Hematopoietic multipotent progenitor cell treated with erythropoietin and hydrocortisone succinate and interleukin-3 and kit ligand, for 8 days (in vitro differentiated cells): ENCODE results near the gene NFIC.

Experiments used
- DNase-seq: peaks from one replicate; pipeline ENCODE4 v3.0.0-alpha.2; 2015

The NFIC gene

GRCh38 chr19:3359919-3360420 lies 6.4 kb upstream of the NFIC start:
- DNase-seq: no peak

DNA sequence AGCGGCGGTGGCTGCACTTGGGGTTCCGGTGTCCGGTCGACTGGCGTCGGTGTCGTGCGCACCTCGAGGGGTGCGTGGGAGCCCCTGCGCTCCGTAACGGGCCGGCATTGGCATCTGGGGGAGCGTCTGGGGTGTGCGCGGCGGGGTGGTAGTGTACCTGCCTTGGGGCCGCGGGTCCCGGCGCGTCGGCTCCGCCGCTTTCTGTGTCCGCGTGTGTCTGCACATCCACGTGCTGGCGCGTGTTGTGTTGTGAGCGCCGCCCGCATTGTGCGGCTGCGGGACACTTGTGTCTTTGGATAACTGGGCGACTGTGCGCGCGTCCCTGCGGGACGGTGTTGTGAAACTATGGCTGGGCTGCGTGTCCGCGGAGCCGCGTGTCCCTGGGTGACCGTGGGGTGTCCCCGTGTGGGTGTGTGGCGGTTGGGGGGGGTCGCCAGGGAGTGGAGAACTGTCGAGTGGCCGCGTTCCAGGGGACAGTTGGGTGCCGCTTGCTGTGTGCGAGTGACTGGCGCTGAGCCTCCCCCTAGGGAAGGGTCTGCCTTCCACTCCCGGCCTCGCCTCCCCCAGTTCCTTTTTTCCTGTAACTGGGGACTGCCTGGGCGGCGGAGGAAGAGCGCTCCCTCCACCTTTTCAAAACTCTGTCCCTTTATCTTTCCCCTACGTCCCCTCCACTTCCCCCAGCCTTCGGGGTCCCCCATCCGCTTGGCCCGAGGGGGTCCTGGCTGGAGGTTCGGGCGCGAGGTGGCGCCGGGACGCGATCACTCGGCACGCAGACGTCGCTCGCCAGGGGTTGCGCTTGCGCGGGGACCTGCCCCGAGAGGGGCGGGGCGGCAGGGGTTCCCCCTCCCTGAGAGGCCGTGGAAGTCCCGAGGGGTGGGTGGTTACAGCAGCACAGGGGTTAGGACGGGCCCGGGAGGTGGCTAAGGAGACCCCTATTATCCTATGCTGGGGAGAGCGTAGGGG lies 5.7 kb upstream of the NFIC start:
- peak; percentile 58 for DNase-seq

DNA sequence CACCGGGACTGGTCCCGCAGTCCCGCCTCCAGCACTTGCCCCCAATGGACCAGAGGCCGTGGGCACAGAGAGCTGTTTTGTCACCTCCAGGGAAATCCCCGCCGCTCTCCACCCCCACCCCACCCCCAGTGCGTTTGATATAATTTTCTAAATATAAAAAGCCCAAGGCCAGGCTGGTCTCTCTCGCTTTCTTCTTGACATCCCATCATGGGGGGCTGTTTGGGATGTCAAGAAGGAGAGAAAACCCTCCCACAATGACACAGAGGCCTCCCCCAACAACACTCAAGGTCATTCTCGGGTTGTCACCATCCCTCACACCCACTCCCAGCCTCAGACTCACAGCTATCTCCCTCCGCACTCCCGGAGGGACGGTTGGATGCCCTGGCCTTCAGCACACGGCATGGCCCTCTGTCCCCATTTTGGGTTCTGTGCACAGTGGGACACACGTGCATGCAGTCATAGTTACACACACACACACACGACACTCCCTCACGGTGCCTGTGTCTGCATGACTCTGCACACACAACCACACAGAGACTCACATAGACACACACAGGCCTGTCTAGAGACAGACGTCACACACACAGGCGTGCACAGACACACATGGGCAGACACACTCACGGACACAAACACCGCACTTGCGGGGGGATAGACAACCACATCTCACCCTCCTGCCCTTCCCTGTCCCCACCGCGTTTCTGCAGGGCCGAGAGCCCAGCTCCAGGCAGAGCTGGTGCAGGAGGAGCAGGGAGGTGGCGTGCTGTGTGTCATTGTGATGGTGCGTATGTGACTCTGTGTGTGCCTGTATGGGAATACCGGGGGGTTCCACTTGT lies 4.8 kb upstream of the NFIC start:
- DNase-seq: no peak

DNA sequence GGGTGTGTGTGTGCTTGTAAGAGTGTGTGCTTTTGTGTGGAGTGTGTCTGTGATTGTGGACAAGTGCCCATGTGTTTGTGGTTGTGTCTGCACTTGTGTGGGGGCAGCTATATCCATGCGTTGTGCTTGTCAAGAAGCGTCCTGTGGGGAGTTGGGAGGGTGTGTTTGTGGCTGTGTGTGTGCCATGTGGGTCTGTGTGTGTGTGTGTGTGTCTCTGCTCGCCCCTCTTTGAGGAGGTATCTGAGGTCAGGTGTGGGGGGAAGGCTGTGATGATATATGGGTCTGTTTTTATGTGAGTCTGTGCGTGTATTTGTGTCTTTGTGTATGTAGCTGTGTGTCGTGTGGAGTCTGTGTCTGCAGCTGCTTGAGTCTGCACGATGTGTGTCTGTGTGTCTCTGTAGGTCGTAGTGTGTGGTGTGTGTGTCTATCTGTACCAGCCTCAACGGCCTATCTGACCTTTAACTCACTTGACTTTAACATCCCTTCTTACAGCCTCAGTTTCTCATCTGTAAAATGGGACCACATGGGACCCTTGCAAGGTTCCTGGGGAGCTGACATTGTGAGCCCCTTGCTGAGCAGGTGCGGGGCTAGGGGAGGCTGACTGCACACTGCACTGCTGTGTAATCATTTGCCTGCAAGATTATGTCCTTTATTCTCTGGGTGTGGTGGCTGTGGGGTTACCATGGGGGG lies 4.0 kb upstream of the NFIC start:
- no peak for DNase-seq

GRCh38 chr19:3363841-3364500 lies 2.4 kb upstream of the NFIC start:
- DNase-seq: no peak

DNA sequence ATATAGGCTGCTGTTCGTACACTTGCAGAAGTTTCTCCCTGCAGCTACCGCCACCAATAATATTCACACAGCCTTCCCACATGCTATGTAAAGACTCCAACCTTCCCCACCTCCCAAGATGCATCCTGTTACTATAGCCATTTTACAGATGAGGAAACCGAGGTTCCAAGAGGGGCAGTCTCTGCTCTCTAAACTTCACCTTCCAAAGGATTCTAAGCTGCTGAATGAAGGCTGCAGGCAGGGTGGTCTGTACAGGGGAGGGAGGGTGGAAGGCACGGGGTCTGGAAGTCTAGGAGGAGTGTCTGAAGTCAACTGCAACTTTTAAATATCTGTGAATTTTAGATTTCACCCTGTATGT lies 1.9 kb upstream of the NFIC start:
- no peak for DNase-seq

DNA sequence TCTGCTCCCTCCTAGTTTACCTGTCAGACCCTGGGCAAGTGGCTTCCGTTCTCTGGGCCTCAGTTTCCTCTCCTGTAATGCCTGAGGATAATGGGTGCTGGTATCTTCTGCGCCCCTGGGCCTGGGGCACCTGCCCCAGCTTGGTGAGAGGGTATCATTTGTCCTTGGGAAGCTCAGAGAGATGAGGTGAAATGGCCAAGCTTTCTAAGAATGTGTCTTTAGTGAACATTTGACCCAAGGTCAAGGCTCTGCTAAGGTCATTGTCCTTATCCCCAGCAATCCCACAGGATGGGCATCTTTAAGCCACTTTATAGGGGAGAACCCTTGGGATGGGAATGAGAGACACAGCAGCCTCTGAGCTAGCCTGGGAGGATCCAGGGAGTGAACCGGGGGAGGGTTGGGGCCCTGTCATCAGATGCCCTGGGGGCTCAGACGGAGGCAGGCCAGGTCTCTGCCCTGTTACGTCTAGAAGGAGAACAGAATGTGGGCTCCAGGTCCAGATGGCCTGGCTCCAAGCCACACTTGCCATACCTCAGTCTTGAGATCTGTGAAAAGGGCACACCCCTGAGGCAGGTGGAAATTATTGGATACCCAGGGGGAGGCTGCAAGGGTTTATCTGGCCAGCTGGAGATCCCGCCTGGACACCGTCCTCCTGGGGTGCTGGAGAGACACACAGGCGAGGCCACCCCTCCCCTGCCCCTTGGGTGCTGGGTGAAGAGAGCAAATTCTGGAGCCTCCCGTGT lies 1.1 kb upstream of the NFIC start:
- peak; percentile 40 for DNase-seq

- peak; percentile 35 for DNase-seq
These were observed 607 bp downstream of the NFIC start for GRCh38 chr19:3366753-3367627.

- no peak for DNase-seq
These were observed 1.5 kb downstream of the NFIC start for GRCh38 chr19:3367628-3368440.

DNA sequence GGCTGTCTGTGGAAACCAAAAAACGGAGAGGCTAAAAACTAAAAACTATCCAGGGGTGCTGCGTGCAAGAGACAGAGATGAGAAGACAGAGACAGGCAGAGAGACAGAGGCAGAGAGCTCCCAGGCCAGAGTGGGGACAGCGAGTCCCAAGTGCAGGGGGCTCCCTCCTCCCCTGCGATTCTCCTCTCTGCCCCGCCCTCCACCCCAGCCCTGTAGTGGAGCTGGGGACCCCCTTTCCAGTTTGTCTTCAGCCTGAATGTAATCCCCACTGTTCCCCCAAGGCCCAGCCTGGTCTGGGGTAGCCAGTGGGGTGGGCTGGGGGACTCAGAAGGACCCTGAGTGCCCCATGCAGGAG lies 2.0 kb downstream of the NFIC start:
- no peak for DNase-seq

DNA sequence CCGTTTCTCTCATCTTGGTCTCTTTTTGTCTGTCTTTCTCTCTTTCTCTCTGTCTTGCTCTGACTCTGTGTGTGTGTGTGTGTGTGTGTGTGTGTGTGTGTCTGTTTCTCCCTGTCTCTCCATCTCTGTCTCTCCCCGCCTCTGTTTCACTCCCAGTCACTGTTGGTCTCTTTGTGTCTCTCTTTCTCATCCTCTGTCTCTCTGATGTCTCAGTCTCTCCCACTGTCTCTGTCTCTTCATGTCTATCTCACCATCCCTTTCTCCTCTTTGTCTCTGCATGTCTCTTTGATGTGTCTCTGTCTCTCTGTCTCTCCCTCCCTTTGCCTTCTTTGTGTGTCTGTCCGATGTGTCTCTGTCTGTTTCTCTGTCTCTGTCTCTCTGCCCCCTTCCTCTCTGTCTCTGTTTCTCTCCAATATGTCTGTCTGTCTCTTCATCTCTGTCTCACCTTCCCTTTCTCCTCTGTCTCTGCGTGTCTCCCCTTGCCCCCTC lies 2.5 kb downstream of the NFIC start:
- no peak for DNase-seq

GRCh38 chr19:3369337-3370213 lies 3.2 kb downstream of the NFIC start:
- DNase-seq: no peak

GRCh38 chr19:3370214-3370720 lies 3.9 kb downstream of the NFIC start:
- no peak for DNase-seq

DNA sequence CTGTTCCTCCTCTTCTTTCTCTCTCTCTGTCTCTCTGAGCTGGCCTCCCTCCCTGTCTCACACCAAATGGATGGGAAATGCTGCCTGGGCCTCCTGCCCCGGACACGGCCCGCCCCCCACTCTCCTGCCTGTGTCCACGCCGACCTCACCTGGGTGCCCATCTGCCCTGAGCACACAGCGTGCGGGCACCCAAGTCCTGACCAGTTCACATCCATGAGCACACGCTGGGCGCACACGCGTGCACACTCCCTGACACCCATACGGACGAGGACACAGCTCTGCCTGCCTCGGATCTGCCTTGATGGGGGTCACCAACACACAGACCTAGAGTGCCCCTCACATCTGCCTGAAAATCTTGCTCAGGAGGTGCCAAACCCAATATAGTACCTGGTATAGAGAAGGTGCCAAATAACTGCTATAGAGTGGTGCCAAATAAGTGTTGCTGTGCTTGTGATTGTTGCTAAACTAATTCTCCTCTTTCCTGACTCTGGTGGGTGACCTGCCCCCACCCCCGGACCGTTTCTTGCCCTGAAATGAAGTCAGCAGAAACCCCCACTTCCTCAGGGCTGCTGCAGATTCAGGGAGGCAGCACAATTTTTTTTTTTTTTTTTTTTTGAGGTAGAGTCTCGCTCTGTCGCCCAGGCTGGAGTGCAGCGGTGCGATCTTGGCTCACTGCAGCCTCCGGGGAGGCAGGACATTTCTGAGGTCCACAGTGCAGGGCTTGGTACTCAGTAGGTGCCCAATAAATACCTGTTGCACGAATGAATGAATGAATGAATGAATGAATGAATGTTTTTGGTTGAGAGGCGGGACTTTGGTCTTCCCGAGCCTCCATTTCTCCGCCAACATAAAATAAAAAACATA lies 4.6 kb downstream of the NFIC start:
- DNase-seq: no peak

DNA sequence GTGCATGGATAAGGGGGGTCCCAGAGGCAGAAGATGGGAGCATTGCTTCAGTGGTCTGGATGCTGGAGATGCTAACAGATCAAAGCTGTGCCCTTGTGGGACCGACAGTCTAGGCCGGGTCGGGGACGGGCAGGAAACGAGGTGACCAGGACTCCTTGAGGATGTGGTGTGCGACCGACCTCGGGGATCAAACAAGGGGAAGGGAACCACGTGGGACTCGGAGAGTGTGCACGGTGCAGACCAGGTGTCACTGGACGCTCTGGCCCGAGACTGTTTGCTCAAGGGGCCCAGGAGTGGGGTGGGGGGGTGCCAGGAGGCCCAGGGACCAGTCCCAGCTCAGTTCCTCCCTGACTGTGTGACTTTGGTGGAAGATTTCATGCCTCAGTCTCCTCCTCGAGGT lies 6.0 kb downstream of the NFIC start:
- DNase-seq: no peak

- DNase-seq: no peak
These were observed 7.6 kb downstream of the NFIC start for GRCh38 chr19:3373971-3374368.

DNA sequence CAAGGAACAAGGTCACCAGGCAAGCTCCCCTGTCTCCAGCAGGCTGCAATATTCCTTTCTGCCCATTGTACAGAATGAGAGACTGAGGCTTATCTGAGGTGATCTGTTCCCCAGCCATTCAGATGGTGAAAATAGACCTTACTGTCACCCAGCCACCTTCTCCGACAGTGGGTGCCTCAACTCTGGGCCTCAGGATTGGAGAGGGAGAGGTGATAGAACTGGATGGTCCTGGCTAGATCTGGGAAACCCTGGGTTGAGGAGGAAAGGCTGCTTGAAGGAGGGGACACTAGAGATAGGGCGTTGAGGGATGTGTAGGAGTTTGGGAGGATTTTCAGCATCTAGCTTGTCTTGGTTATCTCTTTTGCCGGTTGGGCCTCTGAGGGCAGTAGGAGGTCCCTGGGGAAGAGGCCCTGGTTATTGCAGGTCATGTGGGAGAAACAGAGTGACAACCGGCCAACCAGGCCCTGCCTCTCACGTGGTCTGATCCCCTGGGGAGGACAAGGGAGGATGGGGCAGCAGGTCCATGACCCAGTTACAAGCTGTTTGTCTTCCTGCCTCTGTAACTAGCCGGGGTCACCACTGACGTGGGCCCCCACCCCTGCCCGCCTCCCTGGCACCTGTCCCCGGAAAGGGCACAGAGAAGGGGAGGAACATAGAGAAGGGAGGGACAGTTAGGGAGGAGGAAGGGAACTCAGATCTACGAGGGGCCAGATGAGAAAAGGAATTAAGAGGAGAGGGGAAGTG lies 8.2 kb downstream of the NFIC start:
- DNase-seq: peak; percentile 20
